ENCODE data around the gene KHK.
A peak's percentile ranks its signal among the peaks of the same experiment; 100 is the strongest.

Gene KHK

GRCh38 chr2:27084297-27085061, 2.1 kb upstream of the KHK start:
- Histone ChIP-seq H3K36me3 (ENCODE audit: insufficient read depth, insufficient read length, low read length) (no peaks in the 10 kb centered on the region), H3K9me3 (ENCODE audit: insufficient read depth, low read length) (no peaks in the 10 kb centered on the region), H3K9ac (ENCODE audit: insufficient read length, low read depth) (no peak overlapping the region), H3K4me1 (ENCODE audit: insufficient read depth, insufficient read length) (peaks cover 8% of the 10 kb centered on the region), H3K27me3 (ENCODE audit: insufficient read depth, insufficient read length) (peaks cover 11% of the 10 kb centered on the region), H3K4me3 (ENCODE audit: insufficient read length, low read depth) (no peak overlapping the region)
- TF ChIP-seq SUZ12 (IDR thresholded peaks at IDR 0.05; ENCODE audit: extremely low read depth, insufficient read depth, insufficient read length) (no peak), ZNF274 (IDR thresholded peaks at IDR 0.05; ENCODE audit: low read depth, low read length) (no peak), YY1 (IDR thresholded peaks at IDR 0.05; ENCODE audit: insufficient read depth, insufficient read length) (no peak)
- no peak for DNase-seq (ENCODE audit: low read depth, low spot score)

- Histone ChIP-seq H3K27me3 (ENCODE audit: insufficient read depth, insufficient read length) (peaks cover 11% of the 10 kb centered on the region), H3K4me3 (ENCODE audit: insufficient read length, low read depth) (peak overlapping the region; percentile 61), H3K36me3 (ENCODE audit: insufficient read depth, insufficient read length, low read length) (no peaks in the 10 kb centered on the region), H3K9me3 (ENCODE audit: insufficient read depth, low read length) (no peaks in the 10 kb centered on the region), H3K4me1 (ENCODE audit: insufficient read depth, insufficient read length) (peaks cover 8% of the 10 kb centered on the region), H3K9ac (ENCODE audit: insufficient read length, low read depth) (peak overlapping the region; percentile 90)
- DNase-seq (ENCODE audit: low read depth, low spot score), result no peak
- no peak for TF ChIP-seq SUZ12 (IDR thresholded peaks at IDR 0.05; ENCODE audit: extremely low read depth, insufficient read depth, insufficient read length)
- TF ChIP-seq YY1 (IDR thresholded peaks at IDR 0.05; ENCODE audit: insufficient read depth, insufficient read length), result no peak
- no peak for TF ChIP-seq ZNF274 (IDR thresholded peaks at IDR 0.05; ENCODE audit: low read depth, low read length)
These were observed 1.4 kb upstream of the KHK start for GRCh38 chr2:27085062-27085672.

GRCh38 chr2:27085673-27086089, 891 bp upstream of the KHK start:
- Histone ChIP-seq H3K36me3 (ENCODE audit: insufficient read depth, insufficient read length, low read length) (no peaks in the 10 kb centered on the region), H3K9ac (ENCODE audit: insufficient read length, low read depth) (peak overlapping the region; percentile 90), H3K4me1 (ENCODE audit: insufficient read depth, insufficient read length) (peaks cover 8% of the 10 kb centered on the region), H3K4me3 (ENCODE audit: insufficient read length, low read depth) (peak overlapping the region; percentile 61), H3K9me3 (ENCODE audit: insufficient read depth, low read length) (no peaks in the 10 kb centered on the region), H3K27me3 (ENCODE audit: insufficient read depth, insufficient read length) (peaks cover 11% of the 10 kb centered on the region)
- DNase-seq (ENCODE audit: low read depth, low spot score), result peak; percentile 43
- TF ChIP-seq YY1 (IDR thresholded peaks at IDR 0.05; ENCODE audit: insufficient read depth, insufficient read length) (no peak), SUZ12 (IDR thresholded peaks at IDR 0.05; ENCODE audit: extremely low read depth, insufficient read depth, insufficient read length) (no peak), ZNF274 (IDR thresholded peaks at IDR 0.05; ENCODE audit: low read depth, low read length) (no peak)

DNA sequence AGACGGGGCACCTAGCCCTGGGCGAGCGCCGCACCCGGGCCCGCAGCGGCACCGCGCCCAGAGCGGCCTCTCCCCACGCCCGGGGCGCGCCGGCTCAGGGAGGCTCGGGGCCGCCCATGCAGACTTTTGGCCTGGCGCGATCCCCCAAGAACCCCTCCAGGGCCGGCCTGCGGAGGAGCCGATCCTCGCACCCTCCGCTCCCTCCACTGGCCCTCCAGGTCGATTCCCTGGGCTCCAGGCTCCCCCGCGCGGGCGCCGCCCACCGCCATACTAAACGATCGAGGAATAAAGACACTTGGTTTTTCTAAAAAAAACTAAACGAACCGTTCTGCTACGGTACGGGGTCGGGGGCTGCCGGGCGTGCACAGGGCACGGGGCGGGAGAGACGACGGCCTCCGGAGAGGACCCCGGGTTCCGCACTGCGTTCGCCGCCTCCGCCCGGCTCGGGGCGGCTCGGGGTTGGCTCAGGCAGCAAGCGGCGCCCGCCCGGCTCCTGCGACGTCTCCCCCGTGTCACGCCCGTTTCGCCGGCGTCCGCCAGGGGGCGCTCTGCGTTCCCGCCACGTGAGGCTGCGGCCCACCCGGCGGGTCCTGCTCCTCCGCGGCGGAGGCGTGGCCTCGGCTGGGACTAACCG, 365 bp upstream of the KHK start:
- peak overlapping the region; percentile 90 for H3K9ac ChIP-seq (ENCODE audit: insufficient read length, low read depth)
- peaks cover 8% of the 10 kb centered on the region for H3K4me1 ChIP-seq (ENCODE audit: insufficient read depth, insufficient read length)
- no peaks in the 10 kb centered on the region for H3K9me3 ChIP-seq (ENCODE audit: insufficient read depth, low read length)
- peaks cover 11% of the 10 kb centered on the region for H3K27me3 ChIP-seq (ENCODE audit: insufficient read depth, insufficient read length)
- peak; percentile 90 for DNase-seq (ENCODE audit: low read depth, low spot score)
- no peaks in the 10 kb centered on the region for H3K36me3 ChIP-seq (ENCODE audit: insufficient read depth, insufficient read length, low read length)
- no peak for TF ChIP-seq YY1 (IDR thresholded peaks at IDR 0.05; ENCODE audit: insufficient read depth, insufficient read length)
- peak overlapping the region; percentile 61 for H3K4me3 ChIP-seq (ENCODE audit: insufficient read length, low read depth)

DNA sequence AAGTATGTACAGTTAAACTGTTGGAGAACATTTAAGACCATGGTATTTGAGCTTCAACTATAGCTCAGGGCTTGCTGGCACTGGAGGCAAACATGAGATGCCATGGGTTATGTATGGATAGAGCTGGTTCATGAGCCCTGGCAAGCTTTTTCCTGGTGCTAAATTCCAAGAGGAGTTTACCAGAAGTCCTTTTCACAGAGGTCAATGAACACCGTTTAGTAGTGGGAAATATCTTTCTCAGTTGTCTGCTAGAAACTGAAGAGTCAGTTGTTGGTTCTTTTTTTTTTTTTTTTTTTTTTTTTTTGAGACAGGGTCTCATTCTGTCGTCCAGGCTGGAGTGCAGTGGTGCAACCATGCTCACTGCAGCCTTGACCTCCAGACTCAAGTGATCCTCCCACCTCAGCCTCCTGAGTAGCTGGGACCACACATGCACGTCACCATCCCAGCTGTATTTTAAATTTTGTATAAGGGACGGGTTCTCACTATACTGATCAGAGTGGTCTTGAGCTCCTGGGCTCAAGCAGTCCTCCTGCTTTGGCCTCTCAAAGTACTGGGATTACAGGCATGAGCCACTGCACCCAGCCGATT, 1.3 kb downstream of the KHK start:
- Histone ChIP-seq H3K9ac (ENCODE audit: insufficient read length, low read depth) (no peak overlapping the region), H3K4me1 (ENCODE audit: insufficient read depth, insufficient read length) (peaks cover 9% of the 10 kb centered on the region), H3K9me3 (ENCODE audit: insufficient read depth, low read length) (no peaks in the 10 kb centered on the region), H3K27me3 (ENCODE audit: insufficient read depth, insufficient read length) (peaks cover 11% of the 10 kb centered on the region), H3K4me3 (ENCODE audit: insufficient read length, low read depth) (no peak overlapping the region), H3K36me3 (ENCODE audit: insufficient read depth, insufficient read length, low read length) (no peaks in the 10 kb centered on the region)
- no peak for DNase-seq (ENCODE audit: low read depth, low spot score)
- no peak for TF ChIP-seq YY1 (IDR thresholded peaks at IDR 0.05; ENCODE audit: insufficient read depth, insufficient read length)
- no peak for TF ChIP-seq ZNF274 (IDR thresholded peaks at IDR 0.05; ENCODE audit: low read depth, low read length)
- TF ChIP-seq SUZ12 (IDR thresholded peaks at IDR 0.05; ENCODE audit: extremely low read depth, insufficient read depth, insufficient read length), result no peak

- Histone ChIP-seq H3K36me3 (ENCODE audit: insufficient read depth, insufficient read length, low read length) (no peaks in the 10 kb centered on the region), H3K27me3 (ENCODE audit: insufficient read depth, insufficient read length) (peaks cover 11% of the 10 kb centered on the region), H3K4me1 (ENCODE audit: insufficient read depth, insufficient read length) (peaks cover 12% of the 10 kb centered on the region), H3K9ac (ENCODE audit: insufficient read length, low read depth) (no peak overlapping the region), H3K4me3 (ENCODE audit: insufficient read length, low read depth) (no peak overlapping the region), H3K9me3 (ENCODE audit: insufficient read depth, low read length) (no peaks in the 10 kb centered on the region)
- no peak for TF ChIP-seq YY1 (IDR thresholded peaks at IDR 0.05; ENCODE audit: insufficient read depth, insufficient read length)
- no peak for TF ChIP-seq ZNF274 (IDR thresholded peaks at IDR 0.05; ENCODE audit: low read depth, low read length)
- no peak for TF ChIP-seq SUZ12 (IDR thresholded peaks at IDR 0.05; ENCODE audit: extremely low read depth, insufficient read depth, insufficient read length)
- no peak for DNase-seq (ENCODE audit: low read depth, low spot score)
These were observed 2.1 kb downstream of the KHK start for GRCh38 chr2:27088634-27089033.
